Suprapubic skin (tissue), 3 donors: ENCODE data around the gene TCEAL8.
"Not testable (repeated sequence)": the region's sequence is repeated elsewhere in the genome, so short reads cannot be mapped to it uniquely, and the experiment has no call there.

Source experiments
- EP300 ChIP-seq: sonication (generic); formaldehyde crosslinking; IDR thresholded peaks from one replicate; pipeline ENCODE4 v1.6.1; 2017; ENCODE audit warnings: antibody characterized with exemption
- TF ChIP-seq, protein P1 (sequence below), 2 donors: fragments of 200-600 bp in 1 of 2; fragments of 450-650 bp in 1 of 2; sonication (generic) in 1 of 2; IDR thresholded peaks; one replicate each; pipeline ENCODE4 v1.5.1; 2016 to 2019; ENCODE audit warnings: antibody characterized with exemption in 2 of 2, mild to moderate bottlenecking in 1 of 2, moderate library complexity in 1 of 2

- not testable (repeated sequence) for TF ChIP-seq EP300
- TF ChIP-seq, protein P1, sequence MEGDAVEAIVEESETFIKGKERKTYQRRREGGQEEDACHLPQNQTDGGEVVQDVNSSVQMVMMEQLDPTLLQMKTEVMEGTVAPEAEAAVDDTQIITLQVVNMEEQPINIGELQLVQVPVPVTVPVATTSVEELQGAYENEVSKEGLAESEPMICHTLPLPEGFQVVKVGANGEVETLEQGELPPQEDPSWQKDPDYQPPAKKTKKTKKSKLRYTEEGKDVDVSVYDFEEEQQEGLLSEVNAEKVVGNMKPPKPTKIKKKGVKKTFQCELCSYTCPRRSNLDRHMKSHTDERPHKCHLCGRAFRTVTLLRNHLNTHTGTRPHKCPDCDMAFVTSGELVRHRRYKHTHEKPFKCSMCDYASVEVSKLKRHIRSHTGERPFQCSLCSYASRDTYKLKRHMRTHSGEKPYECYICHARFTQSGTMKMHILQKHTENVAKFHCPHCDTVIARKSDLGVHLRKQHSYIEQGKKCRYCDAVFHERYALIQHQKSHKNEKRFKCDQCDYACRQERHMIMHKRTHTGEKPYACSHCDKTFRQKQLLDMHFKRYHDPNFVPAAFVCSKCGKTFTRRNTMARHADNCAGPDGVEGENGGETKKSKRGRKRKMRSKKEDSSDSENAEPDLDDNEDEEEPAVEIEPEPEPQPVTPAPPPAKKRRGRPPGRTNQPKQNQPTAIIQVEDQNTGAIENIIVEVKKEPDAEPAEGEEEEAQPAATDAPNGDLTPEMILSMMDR (IDR thresholded peaks at IDR 0.05), result not testable (repeated sequence)
These were observed 29.0 kb downstream of the TCEAL8 start for GRCh38 chrX:103225918-103226317.
